ENCODE data around the gene GIGYF2. TPM values are rescaled to one million over a fixed set of nuclear protein-coding genes. Genes with fewer than 3 reads are reported as not detected.

The GIGYF2 gene
- total RNA-seq, 1 experiment from 2014 or later, result 68.3 TPM

- Histone ChIP-seq H3K27me3 (ENCODE audit: control insufficient read depth, insufficient read depth, low read length) (no peaks in the 10 kb centered on the region), H3K9me3 (ENCODE audit: control insufficient read depth, insufficient read depth, low read depth, low read length) (no peaks in the 10 kb centered on the region), H3K4me3 (ENCODE audit: low read depth in 2 of 2, low read length in 2 of 2) (no peak overlapping the region), H3K27ac (ENCODE audit: low read length) (no peak overlapping the region; the same call in 1 of the 2 replicates), H3K4me1 (ENCODE audit: control insufficient read depth, insufficient read depth, low read length) (peaks cover 17% of the 10 kb centered on the region), H3K36me3 (ENCODE audit: control insufficient read depth, insufficient read depth, low read length) (no peaks in the 10 kb centered on the region)
- ATAC-seq (no peak), DNase-seq (ENCODE audit: low read depth, low spot score) (no peak)
- POLR2A ChIA-PET, result no interaction called here
- CTCF ChIA-PET, result interaction anchor here (1.0 kb wide), 1 partner anchor 13 kb away, joined by 3 read pairs; no protein-coding TSS in a partner anchor
- BruUV-seq (replicated peaks), result no TSS peak
- TF ChIP-seq POLR2AphosphoS5 (IDR thresholded peaks at IDR 0.05; ENCODE audit: low read depth, low read length) (no peak), SIN3A (IDR thresholded peaks at IDR 0.05; ENCODE audit: borderline replicate concordance, insufficient read depth, low read depth, low read length) (no peak), CTCF (IDR thresholded peaks at IDR 0.05) (no peak), REST (IDR thresholded peaks at IDR 0.05; ENCODE audit: insufficient read depth in 1 of 2, low read depth in 2 of 2, low read length in 1 of 2) (no peak), TCF7L2 (IDR thresholded peaks at IDR 0.05; ENCODE audit: low read depth, low read length) (no peak)
- intact Hi-C loops (cut with micrococcal nuclease; ENCODE audit: unreplicated experiment) (no loop called here), in situ Hi-C loops (cut with HindIII; ENCODE audit: low pct_unique_long_range_greater_than_20kb, low sequenced_read_pairs) (no loop called here)
Measured at GRCh38 chr2:232880764-232881351, 183.7 kb downstream of the GIGYF2 start.

DNA sequence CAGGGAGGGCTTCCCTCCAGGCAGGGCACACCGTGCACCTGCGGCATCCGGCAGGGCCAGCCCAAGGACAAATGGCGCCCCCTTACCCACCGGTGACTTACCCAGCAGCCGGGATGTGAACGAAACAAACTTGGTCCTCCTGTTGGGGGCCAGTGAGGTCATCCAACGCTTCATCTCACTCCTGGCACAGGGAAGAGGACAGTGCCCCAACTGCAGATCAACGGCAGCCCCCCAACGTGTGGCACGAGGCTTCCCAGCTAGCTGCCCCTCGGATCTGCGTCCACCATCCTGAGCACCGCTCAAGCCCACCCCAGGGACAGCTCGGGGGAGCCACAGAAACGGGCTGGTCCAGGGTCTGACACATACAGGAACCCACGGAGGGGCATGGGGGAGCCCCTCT, 185.0 kb downstream of the GIGYF2 start:
- CTCF ChIA-PET, result no interaction called here
- no peak overlapping the region for H3K4me3 ChIP-seq (ENCODE audit: low read depth in 2 of 2, low read length in 2 of 2)
- DNase-seq (ENCODE audit: low read depth, low spot score), result no peak
- TF ChIP-seq SIN3A (IDR thresholded peaks at IDR 0.05; ENCODE audit: borderline replicate concordance, insufficient read depth, low read depth, low read length) (no peak), TCF7L2 (IDR thresholded peaks at IDR 0.05; ENCODE audit: low read depth, low read length) (no peak), CTCF (IDR thresholded peaks at IDR 0.05) (no peak)
- H3K36me3 ChIP-seq (ENCODE audit: control insufficient read depth, insufficient read depth, low read length), result no peaks in the 10 kb centered on the region
- H3K27me3 ChIP-seq (ENCODE audit: control insufficient read depth, insufficient read depth, low read length), result no peaks in the 10 kb centered on the region
- intact Hi-C loops (cut with micrococcal nuclease; ENCODE audit: unreplicated experiment) (no loop called here), in situ Hi-C loops (cut with HindIII; ENCODE audit: low pct_unique_long_range_greater_than_20kb, low sequenced_read_pairs) (no loop called here)
- no peak overlapping the region for H3K27ac ChIP-seq (ENCODE audit: low read length)
- H3K9me3 ChIP-seq (ENCODE audit: control insufficient read depth, insufficient read depth, low read depth, low read length), result no peaks in the 10 kb centered on the region
- BruUV-seq (replicated peaks), result no TSS peak
- POLR2A ChIA-PET, result no interaction called here
- peaks cover 17% of the 10 kb centered on the region for H3K4me1 ChIP-seq (ENCODE audit: control insufficient read depth, insufficient read depth, low read length)
- ATAC-seq, result no peak
